Lower leg skin (tissue), 4 donors: Measurements from ENCODE around the gene NPIPB8. TPM values are rescaled to one million over a fixed set of nuclear protein-coding genes. Genes with fewer than 3 reads are reported as not detected.
"Not testable (repeated sequence)": the region's sequence is repeated elsewhere in the genome, so short reads cannot be mapped to it uniquely, and the experiment has no call there.

Experiments
- DNase-seq, 2 donors: peaks; one replicate each; pipeline ENCODE4 v3.0.0-alpha.2; 2019; ENCODE audit warnings: low spot score in 2 of 2
- H3K4me3 ChIP-seq: fragments of 200-600 bp; sonication (generic); 2 replicates; pipeline ENCODE4 v1.5.1; 2017; ENCODE audit warnings: mild to moderate bottlenecking, low read depth; ENCODE audit not compliant: poor library complexity, severe bottlenecking
- CTCF ChIP-seq, 3 donors: fragments of 450-650 bp; IDR thresholded peaks; one replicate each; pipeline ENCODE4 v1.5.1; 2016; ENCODE audit warnings: antibody characterized with exemption in 3 of 3, mild to moderate bottlenecking in 3 of 3, moderate library complexity in 2 of 3
- POLR2A ChIP-seq, 2 donors: fragments of 450-650 bp; IDR thresholded peaks; one replicate each; pipeline ENCODE4 v1.6.1; 2016 to 2017; ENCODE audit warnings: antibody characterized with exemption in 2 of 2, mild to moderate bottlenecking in 1 of 2, moderate library complexity in 1 of 2
- WGBS, 2 donors: methylation state at CpG; one replicate each; pipeline ENCODE4 v1.1.5; 2018; 5-methylcytosine and 5-hydroxymethylcytosine counted together
- intact Hi-C: fragments of 100-400 bp; cut with DNase I; formaldehyde crosslinking; loops from one replicate; pipeline ENCODE4 v1.15.0; 2023; ENCODE audit warnings: low total_unique reads
- total RNA-seq, 4 donors: library from RNA; depleted of rRNA; stranded (reverse); fragments of >200 nt; gene quantifications; one replicate each; pipeline ENCODE4 v1.1.0, GENCODE V29; 2016

The NPIPB8 gene
- not detected for total RNA-seq

- WGBS, 2 donors, result 67 to 80% methylated on average over 1 of the region's 1 CpG
- DNase-seq, H3K4me3 ChIP-seq, intact Hi-C loops: not testable (repeated sequence)
Measured at GRCh38 chr16:28637765-28638164, at the start of gene NPIPB8. Gene NPIPB8, plus strand, starts transcription at chr16:28638065. Its CDS starts 296 bp downstream, at chr16:28638361.

GRCh38 chr16:28589069-28589468 lies 48.8 kb upstream of the NPIPB8 start:
- TF ChIP-seq CTCF (IDR thresholded peaks at IDR 0.05) (no peak), POLR2A (IDR thresholded peaks at IDR 0.05) (no peak)
- intact Hi-C loops, result no loop called here
- H3K4me3 ChIP-seq, result no peak overlapping the region
- WGBS, 2 donors, result 94 to 96% methylated on average over 8 of the region's 8 CpGs
- DNase-seq, result no peak

GRCh38 chr16:28589930-28590329 lies 47.9 kb upstream of the NPIPB8 start:
- TF ChIP-seq POLR2A (IDR thresholded peaks at IDR 0.05) (no peak), CTCF (IDR thresholded peaks at IDR 0.05) (no peak)
- intact Hi-C loops, result no loop called here
- no peak overlapping the region for H3K4me3 ChIP-seq
- 95 to 98% methylated on average over 7 to 11 of the region's 13 CpGs for WGBS, 2 donors
- DNase-seq, result no peak

- intact Hi-C loops, result no loop called here
- H3K4me3 ChIP-seq, result no peak overlapping the region
- TF ChIP-seq POLR2A (IDR thresholded peaks at IDR 0.05), result no peak
- no peak for TF ChIP-seq CTCF (IDR thresholded peaks at IDR 0.05)
- DNase-seq, result no peak
- WGBS, 2 donors, result 88 to 89% methylated on average over 19 to 22 of the region's 22 CpGs
Measured at GRCh38 chr16:28590384-28591340, 47.2 kb upstream of the NPIPB8 start.

- intact Hi-C loops, result no loop called here
- DNase-seq, result no peak
- no peak overlapping the region for H3K4me3 ChIP-seq
- WGBS, 2 donors, result 86 to 89% methylated on average over 6 of the region's 6 CpGs
- TF ChIP-seq CTCF (IDR thresholded peaks at IDR 0.05) (no peak), POLR2A (IDR thresholded peaks at IDR 0.05) (no peak)
Measured at GRCh38 chr16:28591355-28591754, 46.5 kb upstream of the NPIPB8 start.

- intact Hi-C loops, result no loop called here
- 84 to 94% methylated on average over 5 of the region's 5 CpGs for WGBS, 2 donors
- H3K4me3 ChIP-seq, result no peak overlapping the region
- no peak for TF ChIP-seq CTCF (IDR thresholded peaks at IDR 0.05)
- no peak for TF ChIP-seq POLR2A (IDR thresholded peaks at IDR 0.05)
- DNase-seq, result no peak
Measured at GRCh38 chr16:28592511-28592910, 45.4 kb upstream of the NPIPB8 start.
